DLD1 (cell line): Measurements from ENCODE around the gene IGSF3.
"Not testable (repeated sequence)": the region's sequence is repeated elsewhere in the genome, so short reads cannot be mapped to it uniquely, and the experiment has no call there.

Experiments used
- in situ Hi-C: cut with HindIII; loops from 2 replicates; pipeline ENCODE4 v1.10.0; 2017; ENCODE audit warnings: low sequenced_read_pairs

Gene IGSF3

DNA sequence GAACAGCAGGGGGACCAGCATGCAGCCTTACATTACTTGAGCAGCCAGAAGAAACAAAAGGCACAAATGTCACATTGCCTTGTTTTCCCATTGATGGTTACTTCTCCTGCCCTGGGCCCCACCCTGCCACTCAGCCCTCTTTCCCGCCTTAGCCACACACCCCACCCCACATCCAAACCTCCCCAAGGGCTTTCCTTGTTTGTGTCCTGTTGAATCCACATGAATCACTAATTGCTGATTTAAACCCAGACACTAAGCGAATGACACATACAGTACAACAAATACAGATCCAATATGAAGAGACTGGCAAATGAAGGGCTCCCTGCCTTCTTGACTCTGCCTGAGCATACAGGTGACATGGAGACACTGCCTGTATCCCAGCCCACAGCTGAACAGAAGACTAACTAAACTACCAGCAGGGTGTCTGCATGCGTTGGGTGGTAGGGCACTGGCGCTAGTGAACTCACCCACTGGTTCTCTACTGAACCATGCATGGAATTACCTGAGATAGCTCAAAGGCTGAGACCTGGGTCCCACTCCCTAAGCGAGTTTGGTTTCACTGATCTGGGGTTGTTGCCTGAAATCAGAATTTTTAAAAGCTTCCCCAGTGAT, 3.1 kb downstream of the IGSF3 start:
- in situ Hi-C loops = no loop called here

DNA sequence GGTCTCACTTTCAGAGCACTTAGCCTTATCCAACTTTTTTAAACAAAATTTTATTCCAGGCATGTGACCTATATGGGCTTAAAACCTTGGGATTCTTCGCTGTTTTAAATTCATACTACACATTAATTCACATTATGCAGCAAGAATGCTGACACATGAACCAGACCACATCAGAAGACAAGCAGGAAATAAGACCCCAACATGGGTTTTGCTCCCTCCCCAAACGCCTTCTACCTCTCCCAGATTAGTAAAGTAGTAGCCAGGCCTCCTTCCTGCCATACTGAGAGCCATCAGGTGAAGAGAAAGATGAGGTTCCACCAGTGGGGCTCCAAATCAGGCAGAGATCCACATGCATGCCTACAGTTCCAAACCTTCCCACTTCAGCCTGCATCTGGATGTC, 3.7 kb downstream of the IGSF3 start:
- in situ Hi-C loops = no loop called here

DNA sequence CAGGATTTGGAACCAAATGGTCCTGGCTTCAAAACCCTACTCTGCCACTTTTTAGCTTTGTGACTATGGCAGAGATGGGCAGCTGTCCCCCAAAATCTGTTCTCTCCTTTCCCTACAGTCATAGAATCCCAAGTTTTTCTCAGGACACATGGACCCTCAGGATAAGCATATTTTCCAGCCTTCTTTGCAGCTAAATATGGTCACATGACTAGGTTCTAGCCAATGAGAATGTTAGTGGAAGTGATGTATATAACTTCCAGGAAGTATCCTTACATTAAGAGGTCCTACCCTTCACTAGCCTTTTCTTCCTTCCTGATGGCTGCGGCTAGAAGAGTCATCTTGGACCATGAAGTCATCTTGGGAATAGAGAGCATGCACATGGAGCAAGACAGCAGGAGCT, 5.9 kb downstream of the IGSF3 start:
- in situ Hi-C loops = no loop called here

DNA sequence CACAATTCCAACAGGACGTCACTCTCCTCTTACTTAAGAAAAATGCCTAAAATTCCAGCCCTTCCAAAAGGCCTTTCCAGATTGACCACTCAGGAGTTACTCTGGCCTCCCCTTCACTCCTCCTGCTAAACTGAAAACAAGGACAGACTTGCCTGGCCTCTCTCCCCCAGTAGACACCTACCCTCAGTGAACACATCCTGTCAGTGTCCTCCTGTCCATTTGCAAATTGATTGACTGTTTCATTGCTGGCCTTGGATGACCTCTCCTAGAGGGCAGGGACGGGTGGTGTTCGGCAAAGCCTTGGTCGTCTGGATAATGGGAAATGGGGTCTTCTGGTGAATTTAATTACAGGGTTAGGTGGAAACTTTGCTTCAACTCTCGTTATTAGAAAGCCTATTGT, 8.9 kb downstream of the IGSF3 start:
- in situ Hi-C loops = not testable (repeated sequence)

DNA sequence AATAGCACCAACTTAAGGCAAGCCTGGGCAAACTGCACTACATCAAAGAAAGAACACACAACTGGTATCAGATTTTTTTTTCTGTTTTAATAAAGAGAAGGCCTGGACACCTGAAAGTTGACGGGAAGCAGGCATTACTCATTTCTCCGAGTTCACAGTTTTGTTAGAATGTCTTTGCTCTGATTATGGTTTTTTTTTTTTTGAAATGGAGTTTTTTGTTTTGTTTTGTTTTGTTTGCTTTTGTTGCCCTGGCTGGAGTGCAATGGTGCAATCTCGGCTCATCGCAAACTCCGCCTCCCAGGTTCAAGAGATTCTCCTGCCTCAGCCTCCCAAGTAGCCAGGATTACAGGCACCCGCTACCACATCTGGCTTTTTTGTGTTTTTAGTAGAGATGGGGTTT, 9.7 kb downstream of the IGSF3 start:
- in situ Hi-C loops = not testable (repeated sequence)

DNA sequence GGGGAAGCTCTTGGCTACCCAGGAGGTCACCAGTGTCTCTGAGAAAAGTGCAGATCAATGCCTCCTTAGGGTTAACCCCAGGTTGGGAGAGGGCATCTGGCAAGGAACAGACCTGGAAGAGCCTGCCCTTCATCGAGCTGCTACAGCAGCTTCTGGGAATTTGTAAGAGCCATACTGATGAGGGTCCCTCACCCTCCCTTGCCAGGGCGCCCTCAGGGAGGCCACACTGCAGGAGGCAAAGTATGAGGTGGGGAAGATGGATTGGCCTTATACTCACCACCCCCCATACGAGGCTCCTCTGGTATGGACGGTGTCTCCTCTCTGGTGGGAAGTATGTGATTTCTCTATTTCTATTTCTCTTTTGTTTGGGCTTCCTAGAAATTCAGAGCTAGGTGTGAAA, 13.2 kb downstream of the IGSF3 start:
- in situ Hi-C loops = no loop called here

DNA sequence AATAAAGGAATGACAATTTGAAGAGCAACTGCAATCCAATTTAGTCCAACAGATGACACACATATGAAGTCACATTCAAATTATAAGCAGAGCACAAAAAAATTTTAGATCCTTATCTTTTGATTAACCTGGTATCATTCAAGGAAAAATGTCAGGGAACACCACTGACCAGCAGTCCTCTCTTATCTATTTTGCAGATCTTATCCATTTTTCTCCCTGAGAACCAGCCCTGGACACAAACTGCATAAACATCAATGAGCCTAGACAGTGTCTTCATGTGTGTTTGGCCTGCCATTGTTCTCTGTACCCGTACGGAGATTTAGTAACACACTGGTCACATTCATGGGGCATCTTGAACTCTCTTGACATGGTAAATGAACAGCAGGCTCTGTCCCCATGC, 14.9 kb downstream of the IGSF3 start:
- in situ Hi-C loops = not testable (repeated sequence)

DNA sequence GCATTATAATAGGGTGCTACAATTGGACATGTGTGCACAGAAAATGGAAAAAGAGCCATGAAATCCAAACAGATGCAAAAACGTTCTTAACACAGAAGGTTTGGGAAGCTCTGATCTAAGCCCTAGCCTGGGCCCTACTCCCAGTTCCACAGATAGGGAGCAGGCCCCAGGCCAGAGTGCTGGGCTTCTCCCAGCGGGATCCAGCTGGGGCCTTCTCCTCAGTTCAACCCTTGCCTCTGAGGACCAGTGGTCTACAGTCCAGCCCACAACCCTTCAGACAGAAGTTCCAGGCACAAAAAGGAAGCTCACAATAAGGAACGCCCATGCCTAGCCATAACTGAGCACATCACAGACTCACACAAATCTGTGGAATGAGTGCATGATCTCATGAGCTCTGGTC, 16.8 kb downstream of the IGSF3 start:
- in situ Hi-C loops = not testable (repeated sequence)

DNA sequence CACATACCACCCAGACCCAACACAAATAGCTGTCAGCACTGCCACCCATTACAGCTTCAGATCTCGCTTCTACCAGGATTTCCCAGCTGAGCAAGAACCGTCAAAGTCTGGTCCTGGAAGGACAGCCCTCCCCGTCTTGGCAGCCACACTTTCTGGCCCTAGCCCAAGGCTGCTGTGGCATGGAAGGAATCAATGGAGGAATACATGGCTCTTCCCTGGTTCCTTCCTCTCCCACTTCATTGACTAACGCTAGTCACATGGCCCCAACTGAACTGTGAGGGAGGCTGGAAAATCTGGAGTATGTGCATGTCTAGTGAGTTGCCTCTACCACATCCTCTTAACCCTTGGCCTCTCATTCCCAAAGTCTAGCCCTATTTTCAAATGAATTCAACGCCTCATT, 18.5 kb downstream of the IGSF3 start:
- in situ Hi-C loops = not testable (repeated sequence)

DNA sequence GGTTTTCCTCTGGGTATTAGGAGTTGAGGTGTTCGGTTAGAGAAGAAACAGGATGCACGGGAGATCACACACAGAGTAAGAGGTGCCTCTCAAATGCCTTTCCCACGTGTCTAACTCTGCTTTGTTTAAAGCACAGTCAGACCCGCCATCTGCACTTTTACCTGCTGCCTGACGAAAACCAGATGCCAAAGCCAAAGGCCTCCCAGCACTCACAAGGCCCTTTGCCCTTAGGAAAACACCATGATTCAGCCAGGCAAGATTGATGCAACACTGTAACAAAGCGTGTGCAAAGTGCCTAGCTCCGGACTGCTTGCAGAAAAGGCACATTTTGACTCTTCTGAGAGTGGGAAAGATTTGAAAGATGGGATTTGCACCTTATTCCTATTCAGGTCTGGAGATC, 19.2 kb downstream of the IGSF3 start:
- in situ Hi-C loops = not testable (repeated sequence)

DNA sequence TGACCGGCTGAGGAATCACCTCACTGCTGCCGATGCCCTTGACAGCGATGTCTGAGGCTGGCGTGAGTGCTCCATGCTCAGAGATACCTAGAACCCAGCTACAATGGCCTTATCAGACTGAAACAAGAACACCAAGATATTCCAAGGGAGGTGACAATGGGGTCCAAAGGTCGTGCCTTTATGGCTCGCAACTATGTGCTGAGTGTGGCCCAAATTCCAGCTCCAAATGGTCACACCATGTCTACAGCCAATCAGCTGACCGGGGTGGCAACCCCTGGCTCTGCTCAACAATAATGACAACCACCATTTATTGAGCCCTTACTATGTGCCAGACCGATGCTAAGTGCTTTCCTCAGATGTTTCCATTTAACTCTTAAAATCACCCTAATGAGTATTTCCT, 20.3 kb downstream of the IGSF3 start:
- in situ Hi-C loops = not testable (repeated sequence)

DNA sequence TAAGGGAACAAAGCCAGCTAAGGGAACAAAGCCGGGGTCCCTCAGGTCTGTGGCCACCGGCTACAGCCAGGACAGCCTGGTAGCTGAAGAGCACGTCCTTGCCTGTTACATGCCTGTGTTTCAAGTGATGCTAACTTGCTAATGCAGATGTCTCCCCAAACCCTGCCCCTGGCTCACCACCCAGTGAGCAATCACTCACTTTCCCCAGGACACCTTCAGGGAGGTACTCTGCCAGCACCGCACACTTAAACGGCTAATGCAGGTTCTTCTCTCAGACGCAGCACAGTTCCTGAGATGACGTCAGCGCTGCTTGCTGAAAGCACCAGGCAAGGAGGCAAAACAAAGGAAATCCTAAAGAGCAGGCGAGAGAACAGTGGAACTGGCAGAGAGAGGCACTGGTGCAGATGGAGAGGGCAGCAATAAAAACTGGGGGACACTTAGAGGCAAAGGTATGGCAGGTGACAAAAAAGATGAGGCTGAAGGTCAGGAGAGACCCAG, 20.8 kb downstream of the IGSF3 start:
- in situ Hi-C loops = not testable (repeated sequence)

DNA sequence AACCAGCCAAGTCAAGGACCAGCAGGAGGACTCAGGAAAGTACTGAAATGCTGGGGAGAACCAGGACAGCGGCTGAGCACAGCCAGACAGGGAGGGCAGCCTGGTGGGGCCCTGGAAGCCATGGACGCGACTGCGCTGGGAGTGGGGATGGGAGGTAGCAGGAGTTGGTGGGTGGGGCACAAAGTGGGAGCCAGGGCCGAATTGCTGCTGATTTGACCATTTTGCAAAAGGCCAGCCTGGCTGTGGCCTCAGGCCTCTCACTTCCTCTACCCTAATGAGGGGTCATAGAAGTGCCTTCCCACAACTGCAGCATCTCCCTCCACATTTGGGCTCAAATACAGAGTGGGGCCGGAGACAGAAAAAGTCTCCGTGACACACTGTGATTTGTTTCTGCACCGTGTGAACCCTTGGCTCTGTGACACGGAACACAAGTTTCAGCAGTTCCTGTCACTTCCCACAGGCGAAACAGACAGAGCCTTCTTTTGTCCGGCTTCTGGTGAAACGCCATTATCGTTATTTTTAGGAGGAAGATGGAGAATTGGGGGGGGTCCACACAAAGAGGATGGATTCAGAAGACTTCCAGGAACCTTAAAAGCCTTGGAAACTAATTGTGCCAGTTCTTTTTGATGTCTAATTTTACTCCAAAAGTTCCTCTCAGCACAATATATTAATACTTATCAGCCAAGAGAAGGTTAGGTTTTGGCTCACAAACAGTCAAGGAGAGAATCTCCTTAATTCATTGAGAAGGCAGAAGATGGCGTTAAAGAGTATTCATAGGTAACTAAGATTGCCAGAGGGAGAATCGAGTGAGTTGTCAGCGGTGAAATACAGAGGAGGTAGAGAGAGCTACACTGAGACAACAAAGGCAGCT, 21.5 kb downstream of the IGSF3 start:
- in situ Hi-C loops = not testable (repeated sequence)

DNA sequence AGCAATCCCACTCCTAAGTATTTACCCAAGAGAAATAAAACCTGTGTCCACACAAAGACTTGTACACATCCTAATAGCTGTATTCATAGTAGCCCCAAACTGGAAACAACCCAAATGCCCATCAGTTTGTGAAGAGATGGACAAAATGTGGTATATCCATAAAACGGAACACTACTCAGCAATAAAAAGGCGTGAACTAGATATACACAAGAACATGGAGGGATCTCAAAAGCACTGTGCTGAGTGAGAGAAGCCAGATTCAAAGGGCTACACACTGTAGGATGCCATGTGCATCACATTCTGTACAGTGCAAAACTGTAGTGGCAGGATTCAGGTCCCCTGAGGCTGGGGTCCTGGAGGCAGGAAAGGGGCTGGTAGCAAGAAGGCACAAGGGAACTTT, 22.5 kb downstream of the IGSF3 start:
- in situ Hi-C loops = not testable (repeated sequence)

DNA sequence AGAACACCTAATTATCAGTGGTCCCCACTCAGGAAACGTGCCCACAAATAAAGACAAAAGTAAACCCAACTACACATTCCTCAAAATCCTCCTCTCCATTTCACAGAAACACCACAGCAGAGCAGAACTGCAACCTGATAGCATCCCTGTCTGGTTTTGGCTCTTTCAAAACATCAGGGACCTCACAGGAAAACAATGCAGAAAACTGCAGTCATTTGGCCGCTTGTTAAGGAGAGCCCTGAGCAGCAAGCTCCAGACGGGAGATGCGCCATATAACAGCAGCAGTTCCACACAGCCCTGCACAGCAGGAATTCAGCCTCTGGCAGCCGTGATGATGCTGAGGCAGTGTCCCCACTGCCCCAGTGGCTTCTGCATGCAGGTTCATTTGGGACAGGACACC, 23.4 kb downstream of the IGSF3 start:
- in situ Hi-C loops = not testable (repeated sequence)

DNA sequence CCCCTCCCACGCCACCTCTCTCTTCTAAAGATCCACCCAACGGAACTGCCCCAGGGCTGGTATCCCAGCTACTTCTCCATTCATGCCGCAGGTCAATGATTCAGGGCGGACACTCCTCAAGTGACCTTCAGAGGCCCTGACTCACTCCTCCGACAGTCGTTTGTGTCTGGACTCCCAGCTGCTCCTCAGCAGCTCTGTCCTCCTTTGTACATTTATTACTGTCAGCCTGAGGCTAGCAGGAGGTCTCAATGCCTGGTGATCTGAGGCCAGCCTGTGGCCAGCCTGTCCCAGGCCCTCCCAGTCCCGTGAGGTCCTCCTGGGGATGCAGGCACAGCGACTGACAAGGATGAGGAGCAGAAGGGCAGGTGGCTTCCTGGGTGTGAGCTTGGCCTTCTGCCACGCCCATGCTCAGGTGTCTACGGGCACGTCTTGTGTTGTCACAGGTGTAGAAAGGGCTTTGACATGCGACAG, 24.2 kb downstream of the IGSF3 start:
- in situ Hi-C loops = not testable (repeated sequence)

DNA sequence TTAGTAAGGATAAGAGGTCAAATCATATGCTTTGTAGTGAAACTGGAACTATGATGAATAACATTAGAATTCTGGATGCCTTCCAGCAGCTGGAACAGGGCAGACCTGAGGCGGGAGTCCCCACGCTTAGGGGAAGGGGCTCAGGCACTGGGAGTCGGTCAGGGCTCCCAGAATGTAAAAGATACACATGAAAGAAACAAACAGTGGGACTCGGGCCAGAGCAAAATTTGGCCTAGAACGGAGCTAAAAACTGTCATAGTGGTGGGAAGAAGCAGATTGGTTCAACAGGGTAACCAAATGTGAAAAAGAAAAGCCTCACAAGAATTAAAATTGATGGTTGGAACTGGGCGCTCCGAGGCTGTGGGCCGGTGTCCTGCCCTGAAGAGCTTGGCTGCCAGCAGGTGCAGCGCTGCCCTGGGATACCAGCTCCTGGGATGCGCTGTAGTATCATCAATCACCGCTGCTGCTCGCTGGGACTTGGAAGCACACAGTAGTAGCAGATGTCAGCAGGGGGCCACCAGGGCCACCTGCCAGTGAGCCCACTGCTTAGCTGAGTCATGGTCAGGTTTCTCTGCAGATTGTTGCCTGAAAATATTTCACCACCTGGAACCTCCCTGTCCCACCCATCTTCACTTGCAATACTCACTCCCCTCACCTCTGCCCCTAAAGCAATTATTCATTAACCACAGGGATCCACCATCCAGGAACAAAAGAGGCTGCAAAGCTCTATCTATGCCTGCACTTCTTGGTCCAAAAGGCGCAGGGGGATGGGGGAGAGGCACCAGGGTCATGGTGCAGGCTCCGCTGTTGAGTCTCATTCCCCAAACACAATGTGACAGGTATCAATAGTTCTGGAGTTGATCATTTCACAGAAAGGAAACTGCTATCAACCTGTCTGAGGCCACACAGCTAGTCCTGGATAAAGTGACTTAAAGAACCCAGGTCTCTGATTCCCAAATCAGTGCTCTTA, 24.9 kb downstream of the IGSF3 start:
- in situ Hi-C loops = not testable (repeated sequence)

DNA sequence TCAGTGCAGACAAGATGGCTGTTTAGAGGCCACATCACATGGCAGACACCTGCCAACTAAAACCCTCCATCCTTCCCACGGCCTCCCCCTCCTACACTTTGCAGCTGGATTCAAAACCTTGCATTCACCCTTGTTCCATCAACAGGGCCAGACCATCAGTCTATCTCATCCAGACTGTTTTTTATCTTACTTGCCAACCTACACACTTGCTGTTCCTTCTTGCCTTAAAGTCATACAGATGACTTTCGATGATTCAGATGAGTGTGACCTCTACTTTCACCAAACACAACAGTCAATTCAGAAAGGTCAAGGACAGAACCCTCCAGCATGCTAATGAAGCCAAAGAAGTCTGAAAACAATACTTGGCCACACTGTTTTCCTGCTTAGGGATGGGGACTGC, 29.9 kb downstream of the IGSF3 start:
- in situ Hi-C loops = not testable (repeated sequence)

DNA sequence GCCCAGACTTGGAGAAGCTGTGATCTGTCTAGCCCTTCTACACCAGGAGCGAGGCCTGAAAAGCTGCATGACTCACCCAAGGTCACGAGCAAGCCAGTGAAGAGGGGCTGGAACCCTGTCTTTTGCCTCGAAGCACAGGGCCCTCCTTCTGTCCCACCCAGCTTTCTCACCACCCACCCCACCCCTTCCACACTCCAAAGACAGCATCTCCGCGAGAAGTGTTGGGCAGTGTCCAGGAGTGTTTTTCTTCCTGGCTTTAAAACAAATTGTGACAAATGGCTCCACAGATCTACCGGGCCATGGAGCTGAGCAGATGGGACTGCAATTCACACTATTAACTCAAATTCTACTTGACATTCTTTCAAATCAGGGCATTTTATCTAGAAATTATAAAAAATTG, 30.9 kb downstream of the IGSF3 start:
- in situ Hi-C loops = not testable (repeated sequence)

DNA sequence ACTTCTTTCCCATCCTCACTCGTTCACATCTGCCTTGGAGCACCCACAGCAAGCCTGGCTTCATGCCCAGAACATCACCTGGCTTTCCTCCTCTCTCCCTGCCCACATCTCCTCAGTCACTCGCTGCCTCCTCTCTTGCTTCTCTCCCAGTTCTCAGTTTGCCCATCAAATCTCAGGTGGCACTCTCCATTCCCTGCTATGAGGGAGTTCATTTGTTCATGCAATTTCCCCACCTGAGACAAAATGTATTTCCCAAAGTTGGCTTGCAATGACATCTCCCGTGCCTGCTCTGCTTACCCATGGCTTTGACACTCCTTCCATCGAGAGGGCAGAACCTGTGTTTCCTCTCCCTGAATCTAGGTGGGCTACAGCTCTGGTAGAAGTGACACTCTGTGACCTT, 33.1 kb downstream of the IGSF3 start:
- in situ Hi-C loops = not testable (repeated sequence)
